Loucy (cell line): ENCODE measurements around the gene FAM89B.

Experiments
- H2AFZ ChIP-seq: fragments of 200-600 bp; sonication (generic); 2 replicates; pipeline ENCODE4 v1.6.0; 2016; ENCODE audit warnings: antibody characterized with exemption, mild to moderate bottlenecking, low read length, moderate library complexity
- H3F3A ChIP-seq: fragments of 200-600 bp; 2 replicates; pipeline ENCODE4 v1.6.0; 2016; ENCODE audit warnings: antibody characterized with exemption, low read depth, mild to moderate bottlenecking
- H3K27me3 ChIP-seq: fragments of 200-600 bp; sonication (generic); 2 replicates; pipeline ENCODE4 v1.6.1; 2014; ENCODE audit warnings: low read length, mild to moderate bottlenecking; ENCODE audit not compliant: insufficient read depth, poor library complexity, severe bottlenecking
- H3K36me3 ChIP-seq: fragments of 200-600 bp; sonication (generic); 2 replicates; pipeline ENCODE4 v1.6.1; 2016; ENCODE audit warnings: low read length; ENCODE audit not compliant: insufficient read depth
- H3K4me1 ChIP-seq: fragments of 200-600 bp; sonication (generic); 2 replicates; pipeline ENCODE4 v1.5.1; 2014; ENCODE audit warnings: low read length, mild to moderate bottlenecking; ENCODE audit not compliant: insufficient read depth, poor library complexity, severe bottlenecking
- H3K4me2 ChIP-seq: fragments of 200-600 bp; sonication (generic); 2 replicates; pipeline ENCODE4 v1.6.0; 2014; ENCODE audit warnings: antibody characterized with exemption, low read length, low read depth, mild to moderate bottlenecking; ENCODE audit not compliant: poor library complexity, severe bottlenecking
- H3K4me3 ChIP-seq: fragments of 200-600 bp; sonication (generic); 2 replicates; pipeline ENCODE4 v1.5.1; 2014; ENCODE audit warnings: low read length, mild to moderate bottlenecking, mixed read lengths; ENCODE audit not compliant: poor library complexity, severe bottlenecking
- H3K79me2 ChIP-seq: fragments of 200-600 bp; sonication (generic); 2 replicates; pipeline ENCODE4 v1.6.1; 2014; ENCODE audit warnings: low read length; ENCODE audit not compliant: insufficient read depth
- H3K9ac ChIP-seq: fragments of 200-600 bp; sonication (generic); 2 replicates; pipeline ENCODE4 v1.6.0; 2014; ENCODE audit warnings: mild to moderate bottlenecking, low read depth, low read length, moderate library complexity; ENCODE audit not compliant: poor library complexity, severe bottlenecking
- H3K9me2 ChIP-seq: fragments of 200-600 bp; sonication (generic); replicated peaks from 2 replicates; pipeline ENCODE4 v1.6.1; 2016; ENCODE audit warnings: low read depth, low read length, mixed read lengths
- H3K9me3 ChIP-seq: fragments of 200-600 bp; sonication (generic); 2 replicates; pipeline ENCODE4 v1.6.1; 2014; ENCODE audit warnings: mild to moderate bottlenecking, antibody characterized with exemption, low read length, low read depth; ENCODE audit not compliant: insufficient read depth
- H4K20me1 ChIP-seq: fragments of 200-600 bp; sonication (generic); 2 replicates; pipeline ENCODE4 v1.6.0; 2014; ENCODE audit warnings: antibody characterized with exemption, low read length, mild to moderate bottlenecking; ENCODE audit not compliant: insufficient read depth, poor library complexity, severe bottlenecking
- EZH2phosphoT487 ChIP-seq: fragments of 200-600 bp; IDR thresholded peaks from 2 replicates; pipeline ENCODE4 v1.6.1; 2018; ENCODE audit warnings: antibody characterized with exemption, mild to moderate bottlenecking, moderate library complexity, borderline replicate concordance
- TF ChIP-seq, protein P1 (sequence below): fragments of 200-600 bp; sonication (generic); conservative IDR thresholded peaks from 2 replicates; pipeline ENCODE4 v1.5.1; 2014; ENCODE audit warnings: mild to moderate bottlenecking, antibody characterized with exemption, low read length

The FAM89B gene

GRCh38 chr11:65532388-65533064 is 39.8 kb upstream of the FAM89B start:
- Histone ChIP-seq H3K9me3 (no peaks in the 10 kb centered on the region), H3K4me1 (peaks cover 7% of the 10 kb centered on the region), H3F3A (no peaks in the 10 kb centered on the region), H3K9ac (no peak overlapping the region), H2AFZ (no peak overlapping the region), H3K4me2 (no peak overlapping the region), H3K27me3 (no peaks in the 10 kb centered on the region), H3K79me2 (no peaks in the 10 kb centered on the region), H4K20me1 (no peaks in the 10 kb centered on the region), H3K36me3 (peaks cover 24% of the 10 kb centered on the region; the same call in 1 of the 2 replicates), H3K9me2 (no peaks in the 10 kb centered on the region), H3K4me3 (no peak overlapping the region)
- TF ChIP-seq, protein P1, sequence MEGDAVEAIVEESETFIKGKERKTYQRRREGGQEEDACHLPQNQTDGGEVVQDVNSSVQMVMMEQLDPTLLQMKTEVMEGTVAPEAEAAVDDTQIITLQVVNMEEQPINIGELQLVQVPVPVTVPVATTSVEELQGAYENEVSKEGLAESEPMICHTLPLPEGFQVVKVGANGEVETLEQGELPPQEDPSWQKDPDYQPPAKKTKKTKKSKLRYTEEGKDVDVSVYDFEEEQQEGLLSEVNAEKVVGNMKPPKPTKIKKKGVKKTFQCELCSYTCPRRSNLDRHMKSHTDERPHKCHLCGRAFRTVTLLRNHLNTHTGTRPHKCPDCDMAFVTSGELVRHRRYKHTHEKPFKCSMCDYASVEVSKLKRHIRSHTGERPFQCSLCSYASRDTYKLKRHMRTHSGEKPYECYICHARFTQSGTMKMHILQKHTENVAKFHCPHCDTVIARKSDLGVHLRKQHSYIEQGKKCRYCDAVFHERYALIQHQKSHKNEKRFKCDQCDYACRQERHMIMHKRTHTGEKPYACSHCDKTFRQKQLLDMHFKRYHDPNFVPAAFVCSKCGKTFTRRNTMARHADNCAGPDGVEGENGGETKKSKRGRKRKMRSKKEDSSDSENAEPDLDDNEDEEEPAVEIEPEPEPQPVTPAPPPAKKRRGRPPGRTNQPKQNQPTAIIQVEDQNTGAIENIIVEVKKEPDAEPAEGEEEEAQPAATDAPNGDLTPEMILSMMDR, result no peak
- no peak for TF ChIP-seq EZH2phosphoT487

DNA sequence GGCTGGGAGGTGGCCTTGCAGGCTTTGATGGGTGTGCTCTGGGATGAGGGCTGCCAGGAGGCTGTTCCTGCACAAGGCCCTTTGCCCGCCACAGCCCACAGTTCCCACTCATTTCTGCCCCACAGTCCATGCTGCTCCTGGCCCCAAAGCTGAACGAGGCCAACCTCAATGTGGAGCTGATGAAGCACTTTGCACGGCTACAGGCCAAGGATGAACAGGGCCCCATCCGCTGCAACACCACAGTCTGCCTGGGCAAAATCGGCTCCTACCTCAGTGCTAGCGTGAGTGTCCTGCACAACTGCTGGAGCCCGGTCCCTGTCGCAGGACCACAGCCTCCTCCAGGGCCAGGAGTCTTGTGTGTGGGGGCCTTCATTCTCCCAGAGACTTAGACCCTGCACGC is 37.2 kb upstream of the FAM89B start:
- Histone ChIP-seq H3K4me1 (peaks cover under 1% of the 10 kb centered on the region), H3K27me3 (no peaks in the 10 kb centered on the region), H3K9ac (no peak overlapping the region), H3K4me2 (no peak overlapping the region), H3K79me2 (no peaks in the 10 kb centered on the region), H3K36me3 (peaks cover 24% of the 10 kb centered on the region; the same call in 1 of the 2 replicates), H2AFZ (no peak overlapping the region), H3F3A (no peaks in the 10 kb centered on the region), H3K9me2 (no peaks in the 10 kb centered on the region), H4K20me1 (no peaks in the 10 kb centered on the region), H3K9me3 (no peaks in the 10 kb centered on the region), H3K4me3 (no peak overlapping the region)
- TF ChIP-seq EZH2phosphoT487, result no peak
- TF ChIP-seq, protein P1, result no peak

GRCh38 chr11:65536412-65537295 is 35.7 kb upstream of the FAM89B start:
- Histone ChIP-seq H3K27me3 (no peaks in the 10 kb centered on the region), H4K20me1 (no peaks in the 10 kb centered on the region)

More at GRCh38 chr11:65536412-65537295, 35.7 kb upstream of the FAM89B start:
- Histone ChIP-seq H3K9me3 (no peaks in the 10 kb centered on the region), H3K4me3 (no peak overlapping the region), H3K36me3 (peaks cover 12% of the 10 kb centered on the region; the same call in 1 of the 2 replicates), H3K9ac (no peak overlapping the region), H2AFZ (no peak overlapping the region), H3K4me2 (no peak overlapping the region), H3F3A (no peaks in the 10 kb centered on the region), H3K9me2 (no peaks in the 10 kb centered on the region), H3K79me2 (no peaks in the 10 kb centered on the region), H3K4me1 (peaks cover 11% of the 10 kb centered on the region)
- TF ChIP-seq EZH2phosphoT487, result no peak
- TF ChIP-seq, protein P1, result no peak
